Adipocyte (in vitro differentiated cells): ENCODE measurements around the gene MRPL20.

ENCODE experiments used
- DNase-seq: peaks from one replicate; pipeline ENCODE4 v3.0.0-alpha.2; 2015; ENCODE audit warnings: low read depth
- H3K27me3 ChIP-seq: replicated peaks from 2 replicates; pipeline ENCODE4 v1.7.0; 2013; ENCODE audit warnings: mild to moderate bottlenecking, low read length, moderate library complexity; ENCODE audit not compliant: control insufficient read depth, insufficient read depth
- H3K36me3 ChIP-seq: 2 replicates; pipeline ENCODE4 v1.7.0; 2013; ENCODE audit warnings: low read length, mild to moderate bottlenecking, moderate library complexity; ENCODE audit not compliant: control insufficient read depth, insufficient read depth, severe bottlenecking
- H3K4me1 ChIP-seq: 2 replicates; pipeline ENCODE4 v1.7.0; 2013; ENCODE audit warnings: mild to moderate bottlenecking, low read length, moderate library complexity; ENCODE audit not compliant: control insufficient read depth, insufficient read depth
- H3K4me3 ChIP-seq: 2 replicates; pipeline ENCODE4 v1.7.0; 2013; ENCODE audit warnings: mild to moderate bottlenecking, low read length, moderate library complexity
- H3K9ac ChIP-seq: 2 replicates; pipeline ENCODE4 v1.7.0; 2013; ENCODE audit warnings: mild to moderate bottlenecking, low read length, moderate library complexity
- H3K9me3 ChIP-seq: 2 replicates; pipeline ENCODE4 v1.7.0; 2013; ENCODE audit warnings: mild to moderate bottlenecking, low read length, moderate library complexity; ENCODE audit not compliant: control insufficient read depth

MRPL20 gene

DNA sequence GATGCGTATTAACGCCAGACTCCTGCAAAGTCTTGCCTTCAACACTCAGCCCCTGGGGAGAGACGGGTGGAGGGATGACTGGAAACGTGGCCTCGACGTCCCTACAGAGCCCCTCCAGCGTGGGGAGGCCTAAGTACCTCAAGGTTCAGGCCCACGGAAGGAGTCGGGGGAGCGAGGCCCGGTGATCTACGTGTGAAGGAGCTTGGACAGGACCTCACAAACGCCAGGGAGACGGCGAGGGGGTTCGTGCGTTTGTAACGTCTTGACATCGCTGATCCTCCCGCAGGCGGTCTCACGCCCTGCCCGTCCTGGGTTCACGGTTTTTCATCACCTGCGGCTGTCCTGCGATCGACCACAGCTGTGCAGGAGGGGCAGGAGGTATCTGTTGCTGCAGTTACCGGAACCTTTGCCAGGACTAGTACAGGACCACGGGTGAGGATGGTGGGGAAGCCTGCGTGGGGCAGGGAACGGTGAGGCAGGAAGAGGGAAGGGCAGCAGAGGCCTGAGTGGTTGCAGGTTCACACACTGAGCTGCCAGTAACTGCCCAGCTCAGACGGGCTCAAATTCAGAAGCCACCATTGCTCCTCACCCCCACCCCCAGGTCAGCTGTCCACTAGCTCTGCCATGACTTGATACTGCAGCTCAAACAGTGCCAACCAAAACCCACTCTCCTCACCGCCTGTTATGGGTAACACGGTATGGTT, 7.1 kb downstream of the MRPL20 start:
- peak overlapping the region; percentile 91 for H3K4me3 ChIP-seq
- peaks cover 29% of the 10 kb centered on the region for H3K4me1 ChIP-seq
- H3K9ac ChIP-seq, result peak overlapping the region; percentile 93
- peak; percentile 46 for DNase-seq
- no peaks in the 10 kb centered on the region for H3K9me3 ChIP-seq
- peaks cover 60% of the 10 kb centered on the region for H3K36me3 ChIP-seq
- H3K27me3 ChIP-seq, result no peaks in the 10 kb centered on the region

GRCh38 chr1:1399187-1399871, 7.8 kb downstream of the MRPL20 start, which contains the start of gene CCNL2:
TSS of gene CCNL2 (minus strand) at chr1:1399335. CDS start at chr1:1399306, 29 bp downstream.
- H3K9me3 ChIP-seq, result no peaks in the 10 kb centered on the region
- H3K27me3 ChIP-seq, result no peaks in the 10 kb centered on the region
- DNase-seq, result peak; percentile 99
- peaks cover 59% of the 10 kb centered on the region for H3K36me3 ChIP-seq
- peak within 1 kb of the TSS; percentile 91 for H3K4me3 ChIP-seq
- H3K9ac ChIP-seq, result peak within 1 kb of the TSS; percentile 93
- H3K4me1 ChIP-seq, result peaks cover 29% of the 10 kb centered on the region

- H3K4me3 ChIP-seq, result peak overlapping the region; percentile 91
- no peaks in the 10 kb centered on the region for H3K9me3 ChIP-seq
- no peaks in the 10 kb centered on the region for H3K27me3 ChIP-seq
- peak overlapping the region; percentile 93 for H3K9ac ChIP-seq
- peaks cover 63% of the 10 kb centered on the region for H3K36me3 ChIP-seq
- peaks cover 29% of the 10 kb centered on the region for H3K4me1 ChIP-seq
- DNase-seq, result peak; percentile 46
Measured at GRCh38 chr1:1398677-1399186, 8.4 kb downstream of the MRPL20 start.

DNA sequence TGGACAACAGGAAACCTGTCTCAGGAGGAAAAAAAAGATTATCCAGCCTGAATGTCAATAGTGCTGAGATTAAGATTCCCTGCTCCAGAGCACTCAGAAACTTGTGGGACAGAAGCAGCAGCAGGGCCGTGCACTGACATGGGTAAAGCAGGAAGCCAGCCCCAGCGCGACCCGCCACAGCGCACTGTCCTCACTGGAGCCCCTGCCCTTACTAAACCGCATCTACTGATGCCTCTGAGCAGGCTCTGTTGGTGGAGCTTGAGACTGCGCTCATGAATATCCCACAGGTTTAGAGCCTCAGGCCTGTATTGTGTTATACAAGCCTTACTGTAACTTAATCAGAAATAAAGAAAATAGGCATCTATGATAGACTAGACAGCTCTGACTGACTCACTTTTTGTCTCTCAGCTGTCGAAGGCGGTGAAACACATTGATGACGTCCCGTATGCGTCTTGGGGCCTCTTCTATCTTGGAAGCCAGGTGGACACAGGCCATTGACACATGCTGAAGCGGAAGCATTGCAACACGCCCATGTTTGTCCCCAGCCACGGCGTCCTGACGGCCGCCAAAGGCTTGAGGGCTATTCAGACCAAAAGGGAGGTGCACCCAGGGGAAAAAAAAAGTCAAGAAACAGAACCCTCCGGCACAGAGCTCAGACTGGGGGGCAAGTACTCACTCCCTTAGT, 9.1 kb downstream of the MRPL20 start:
- Histone ChIP-seq H3K27me3 (no peaks in the 10 kb centered on the region), H3K4me1 (peaks cover 29% of the 10 kb centered on the region), H3K4me3 (peak overlapping the region; percentile 91), H3K36me3 (peaks cover 64% of the 10 kb centered on the region), H3K9me3 (no peaks in the 10 kb centered on the region), H3K9ac (peak overlapping the region; percentile 93)
- DNase-seq, result peak; percentile 22

DNA sequence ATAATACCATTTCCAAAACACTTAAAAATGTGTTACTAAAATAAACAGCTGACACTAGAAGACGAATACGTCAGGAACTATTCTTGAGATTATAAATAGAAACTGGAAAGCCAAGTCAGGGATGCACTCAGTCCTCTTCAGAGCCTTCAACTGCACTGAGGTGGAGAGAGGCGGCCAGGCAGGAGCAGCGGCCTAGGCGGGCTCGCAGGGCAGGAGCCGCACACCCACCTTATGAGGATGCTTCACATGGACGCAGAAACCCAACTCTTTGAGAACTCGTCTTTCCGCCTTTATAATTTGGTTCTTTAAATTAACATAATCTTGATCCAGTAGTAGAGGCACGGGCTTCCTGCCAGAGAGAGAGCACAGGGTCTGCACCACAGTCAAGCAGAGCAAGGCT, 11.9 kb downstream of the MRPL20 start:
- Histone ChIP-seq H3K4me1 (peaks cover 18% of the 10 kb centered on the region), H3K36me3 (peaks cover 69% of the 10 kb centered on the region), H3K27me3 (no peaks in the 10 kb centered on the region), H3K4me3 (no peak overlapping the region), H3K9me3 (no peaks in the 10 kb centered on the region), H3K9ac (no peak overlapping the region)
- no peak for DNase-seq

- H3K4me3 ChIP-seq, result no peak overlapping the region
- DNase-seq, result no peak
- no peak overlapping the region for H3K9ac ChIP-seq
- H3K36me3 ChIP-seq, result peaks cover 79% of the 10 kb centered on the region
- peaks cover 16% of the 10 kb centered on the region for H3K4me1 ChIP-seq
- H3K9me3 ChIP-seq, result no peaks in the 10 kb centered on the region
- H3K27me3 ChIP-seq, result no peaks in the 10 kb centered on the region
Measured at GRCh38 chr1:1394116-1394515, 13.0 kb downstream of the MRPL20 start.

GRCh38 chr1:1393428-1393827, 13.7 kb downstream of the MRPL20 start:
- H3K9me3 ChIP-seq, result no peaks in the 10 kb centered on the region
- DNase-seq, result no peak
- no peak overlapping the region for H3K4me3 ChIP-seq
- peaks cover 85% of the 10 kb centered on the region for H3K36me3 ChIP-seq
- peak overlapping the region; percentile 14 for H3K9ac ChIP-seq
- no peaks in the 10 kb centered on the region for H3K27me3 ChIP-seq
- peaks cover 16% of the 10 kb centered on the region for H3K4me1 ChIP-seq

DNA sequence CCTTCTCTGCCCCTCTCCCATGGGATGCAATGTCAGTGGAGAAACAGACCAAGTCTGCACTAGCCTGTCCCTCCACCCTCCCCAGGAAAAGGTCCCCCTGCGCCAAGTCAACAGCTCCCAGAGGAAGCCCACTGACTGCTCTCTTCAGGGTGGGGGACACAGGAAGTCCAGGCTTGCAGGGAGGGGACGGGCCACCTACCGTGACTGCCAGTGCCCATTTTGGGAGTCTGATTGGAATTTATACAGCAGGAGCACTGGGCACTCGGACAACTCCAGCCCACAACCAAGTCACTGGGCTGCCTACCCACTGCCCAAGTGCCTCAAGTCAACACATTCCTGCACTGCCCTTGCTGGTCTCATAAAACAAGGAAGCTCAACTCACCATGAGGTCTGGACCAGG, 14.1 kb downstream of the MRPL20 start:
- Histone ChIP-seq H3K27me3 (no peaks in the 10 kb centered on the region), H3K36me3 (peaks cover 89% of the 10 kb centered on the region), H3K4me3 (no peak overlapping the region), H3K9me3 (no peaks in the 10 kb centered on the region), H3K9ac (peak overlapping the region; percentile 14), H3K4me1 (peaks cover 14% of the 10 kb centered on the region)
- no peak for DNase-seq

DNA sequence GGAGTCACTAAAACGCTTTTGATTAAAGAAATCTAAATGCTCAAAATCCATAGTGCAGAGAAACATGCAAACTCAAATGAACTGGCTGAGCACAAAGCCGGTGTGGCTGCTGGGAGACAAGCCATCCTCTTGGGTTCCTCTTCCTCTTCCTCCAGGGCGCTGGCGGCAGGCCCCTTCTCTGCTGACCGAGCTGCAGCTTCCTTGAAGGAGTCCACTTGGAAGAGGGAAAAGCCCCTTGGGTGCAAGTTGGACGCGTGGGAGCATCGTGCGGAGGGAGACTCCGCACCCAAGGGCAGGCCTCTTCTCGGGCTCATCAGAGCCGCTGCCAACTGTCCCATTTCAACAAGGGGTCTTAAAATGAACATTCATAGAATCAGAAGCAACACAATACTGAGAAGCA, 15.9 kb downstream of the MRPL20 start:
- Histone ChIP-seq H3K36me3 (peaks cover 95% of the 10 kb centered on the region), H3K27me3 (no peaks in the 10 kb centered on the region), H3K4me1 (peaks cover 3% of the 10 kb centered on the region), H3K9ac (no peak overlapping the region), H3K4me3 (no peak overlapping the region), H3K9me3 (no peaks in the 10 kb centered on the region)
- no peak for DNase-seq

- no peak overlapping the region for H3K4me3 ChIP-seq
- no peak overlapping the region for H3K9ac ChIP-seq
- H3K9me3 ChIP-seq, result no peaks in the 10 kb centered on the region
- no peaks in the 10 kb centered on the region for H3K27me3 ChIP-seq
- DNase-seq, result no peak
- peaks cover 99% of the 10 kb centered on the region for H3K36me3 ChIP-seq
- H3K4me1 ChIP-seq, result peaks cover 3% of the 10 kb centered on the region
Measured at GRCh38 chr1:1390675-1391074, 16.4 kb downstream of the MRPL20 start.

- H3K4me1 ChIP-seq, result peaks cover 3% of the 10 kb centered on the region
- no peak overlapping the region for H3K9ac ChIP-seq
- DNase-seq, result no peak
- peaks cover 81% of the 10 kb centered on the region for H3K36me3 ChIP-seq
- no peaks in the 10 kb centered on the region for H3K9me3 ChIP-seq
- no peak overlapping the region for H3K4me3 ChIP-seq
- no peaks in the 10 kb centered on the region for H3K27me3 ChIP-seq
Measured at GRCh38 chr1:1388078-1388472, 19.0 kb downstream of the MRPL20 start.
